Hematopoietic multipotent progenitor cell treated with erythropoietin and hydrocortisone succinate and interleukin-3 and kit ligand, for 4 days (in vitro differentiated cells): ENCODE data around the gene RPTOR.
"Not testable (repeated sequence)": the region's sequence is repeated elsewhere in the genome, so short reads cannot be mapped to it uniquely, and the experiment has no call there.

Experiments
- DNase-seq: peaks from one replicate; pipeline ENCODE4 v3.0.0-alpha.2; 2015

Gene RPTOR

GRCh38 chr17:80698297-80698696 is 153.7 kb downstream of the RPTOR start:
- no peak for DNase-seq

GRCh38 chr17:80699205-80699604 is 154.6 kb downstream of the RPTOR start:
- DNase-seq: not testable (repeated sequence)

- no peak for DNase-seq
Measured at GRCh38 chr17:80701730-80702129, 157.1 kb downstream of the RPTOR start.

- DNase-seq: no peak
Measured at GRCh38 chr17:80702315-80703141, 157.9 kb downstream of the RPTOR start.

- DNase-seq: peak; percentile 38
Measured at GRCh38 chr17:80703142-80703478, 158.5 kb downstream of the RPTOR start.

- DNase-seq: peak; percentile 50
Measured at GRCh38 chr17:80704381-80704819, 159.8 kb downstream of the RPTOR start.

- no peak for DNase-seq
Measured at GRCh38 chr17:80704894-80705293, 160.3 kb downstream of the RPTOR start.

- no peak for DNase-seq
Measured at GRCh38 chr17:80705988-80706387, 161.3 kb downstream of the RPTOR start.

GRCh38 chr17:80706463-80706867 is 161.8 kb downstream of the RPTOR start:
- no peak for DNase-seq

- DNase-seq: no peak
Measured at GRCh38 chr17:80708480-80708879, 163.8 kb downstream of the RPTOR start.

- DNase-seq: no peak
Measured at GRCh38 chr17:80709090-80709695, 164.6 kb downstream of the RPTOR start.

- no peak for DNase-seq
Measured at GRCh38 chr17:80710714-80711302, 166.2 kb downstream of the RPTOR start.

GRCh38 chr17:80712089-80712488 is 167.5 kb downstream of the RPTOR start:
- no peak for DNase-seq

GRCh38 chr17:80712606-80713005 is 168.0 kb downstream of the RPTOR start:
- DNase-seq: no peak

GRCh38 chr17:80716986-80717719 is 172.5 kb downstream of the RPTOR start:
- no peak for DNase-seq

- DNase-seq: no peak
Measured at GRCh38 chr17:80717720-80718083, 173.1 kb downstream of the RPTOR start.

- DNase-seq: no peak
Measured at GRCh38 chr17:80718428-80718827, 173.8 kb downstream of the RPTOR start.

GRCh38 chr17:80719449-80719848 is 174.8 kb downstream of the RPTOR start:
- DNase-seq: no peak

- no peak for DNase-seq
Measured at GRCh38 chr17:80720610-80721577, 176.3 kb downstream of the RPTOR start.

- peak; percentile 27 for DNase-seq
Measured at GRCh38 chr17:80722661-80723060, 178.0 kb downstream of the RPTOR start.

- DNase-seq: no peak
Measured at GRCh38 chr17:80724775-80725266, 180.2 kb downstream of the RPTOR start.

- DNase-seq: no peak
Measured at GRCh38 chr17:80725517-80725916, 180.9 kb downstream of the RPTOR start.
